Heart right ventricle (tissue), 16 donors: ENCODE data around the gene SPTLC2. TPM values are rescaled to one million over a fixed set of nuclear protein-coding genes. Genes with fewer than 3 reads are reported as not detected.

Experiments
- ATAC-seq, 8 donors: fragments of 200-7000 bp; cut with Tn5 transposase; one replicate each; pipeline ENCODE4 v1.9.1; 2020; ENCODE audit warnings: mild to moderate bottlenecking in 8 of 8, moderate library complexity in 8 of 8, moderate number of reproducible peaks in 1 of 8
- DNase-seq, 2 donors: peaks; one replicate each; pipeline ENCODE4 v3.0.0-alpha.2; 2020
- H3K27ac ChIP-seq, 10 donors: fragments of 200-600 bp; sonication (generic) in 2 of 10; one replicate each; pipeline versions ENCODE4 v1.5.0 to v1.8.0; 2020 to 2022; ENCODE audit warnings: mild to moderate bottlenecking in 3 of 10
- H3K27me3 ChIP-seq, 7 donors: fragments of 200-600 bp; one replicate each; pipeline ENCODE4 v1.8.0; 2021 to 2022; ENCODE audit warnings: mild to moderate bottlenecking in 2 of 7
- H3K36me3 ChIP-seq, 9 donors: fragments of 200-600 bp; sonication (generic) in 1 of 9; one replicate each; pipeline versions ENCODE4 v1.5.0 to v1.8.0; 2020 to 2022; ENCODE audit warnings: mild to moderate bottlenecking in 2 of 9
- H3K4me1 ChIP-seq, 9 donors: fragments of 200-600 bp; sonication (generic) in 1 of 9; one replicate each; pipeline versions ENCODE4 v1.5.0 to v1.8.0; 2020 to 2022; ENCODE audit warnings: mild to moderate bottlenecking in 4 of 9
- H3K4me3 ChIP-seq, 10 donors: fragments of 200-600 bp; sonication (generic) in 2 of 10; one replicate each; pipeline versions ENCODE4 v1.5.0 to v1.8.0; 2020 to 2022; ENCODE audit warnings: mild to moderate bottlenecking in 7 of 10, moderate library complexity in 2 of 10
- H3K9me3 ChIP-seq, 11 donors: fragments of 200-600 bp in 10 of 11; sonication (generic) in 2 of 11; one replicate each; pipeline versions ENCODE4 v1.5.0 to v1.8.0; 2013 to 2022; ENCODE audit warnings: mild to moderate bottlenecking in 2 of 11, control low read depth in 1 of 11, moderate library complexity in 1 of 11
- CTCF ChIP-seq, 9 donors: fragments of 200-600 bp; sonication (generic) in 2 of 9; IDR thresholded peaks; one replicate each; pipeline versions ENCODE4 v1.5.0 to v1.8.0; 2021 to 2022; ENCODE audit warnings: antibody characterized with exemption in 9 of 9, mild to moderate bottlenecking in 5 of 9, moderate library complexity in 1 of 9
- WGBS, 2 donors: extraction: QIAGEN DNeasy Blood & Tissue Kit; methylation state at CpG; one replicate each; pipeline ENCODE4 v1.1.7; 2013; ENCODE audit warnings: inconsistent platforms in 1 of 2; 5-methylcytosine and 5-hydroxymethylcytosine counted together
- intact Hi-C, 10 donors: fragments of 100-400 bp; cut with DNase I; formaldehyde crosslinking; loops; one replicate each; pipeline versions ENCODE4 v1.11.1 to v1.14.2; 2022
- polyA plus RNA-seq, 2 donors: library from polyadenylated mRNA; stranded (reverse); fragments of 200-250 nt; gene quantifications; one replicate each; pipeline ENCODE4 v1.2.3, GENCODE V29; 2013
- total RNA-seq, 10 donors: library from RNA; stranded (reverse); fragmentation: NEBNext Ultra II Directional in 3 of 10; extraction: Animal tissue kit (Norgen Biotek cat#: 25700) in 3 of 10; gene quantifications; one replicate each; pipeline versions ENCODE4 v1.2.1 to v1.2.4, GENCODE V29; 2021 to 2023
- donor health status: Arrhythmogenic right ventricular cardiomyopathy.
- donor health status: ischemic (EF 13 %, LVEDD 7.1; RV severe dilation, severe dysfunction).
- donor health status: healthy with polysubstance abuse.
- donor health status: DM: no; HTN: yes; CAD: no.
- donor health status: DM: no; HTN: no; CAD: no.
- donor health status: ischemic (EF 25% LVEDD 6.9; RV normal size, moderate dysfunction).
- donor health status: ischemic (EF 25% LVEDD 5.7; RV mildly dilated, moderate dysfunction).
- donor health status: healthy.
- donor health status: DM: yes; HTN: yes; CAD: no.
- donor health status: Ischemic cardiomyopathy.
- donor health status: ischemic (EF 35%, LVEDD 5.7; RV mildly dilated, moderate dysfunction).
- donor health status: nonischemic (EF 11% LVEDD 7.7; RV severe dilation, severe dysfunction).
- donor health status: DM: yes; HTN: yes; CAD: no.
- donor health status: PGD.
- donor health status: ischemic (EF 29% LVEDD 5.4; RV normal size, mild dysfunction).
- donor health status: nonischemic (EF 23%, LVEDD 6.1; RV moderate dilation, normal function).

Gene SPTLC2
- total and polyA plus RNA-seq, 12 donors, result 4.7 to 23.5 (median 12.7) TPM

DNA sequence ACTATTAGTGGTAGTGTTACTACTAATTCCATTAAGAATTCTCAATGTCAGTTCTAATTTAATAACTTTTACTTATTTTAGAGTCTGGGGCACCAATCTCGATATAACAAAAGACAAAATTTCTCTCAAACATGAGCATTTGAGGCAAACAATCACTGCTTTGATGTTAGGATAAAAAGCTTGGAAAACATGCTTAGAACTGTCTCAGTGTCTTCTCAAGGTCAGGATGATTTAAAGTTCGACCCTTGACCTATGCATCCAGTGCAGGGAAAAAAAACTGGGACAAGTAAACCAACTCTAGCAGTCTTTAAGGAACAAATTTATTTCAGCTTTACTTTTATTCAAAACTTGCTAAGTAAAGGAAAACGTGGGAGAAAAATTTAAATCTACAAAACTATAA, 31.1 kb downstream of the SPTLC2 start:
- no peak for ATAC-seq
- 74 to 90% methylated on average over 3 of the region's 3 CpGs for WGBS, 2 donors
- Histone ChIP-seq H3K36me3 (no peaks in the 10 kb centered on the region), H3K9me3 (no peaks in the 10 kb centered on the region), H3K4me3 (no peak overlapping the region), H3K27ac (no peak overlapping the region), H3K4me1 (peaks cover 5 to 69% (median 57%) of the 10 kb centered on the region in 9 donors), H3K27me3 (no peaks in the 10 kb centered on the region)
- DNase-seq, result no peak
- intact Hi-C loops, result no loop called here
- no peak for TF ChIP-seq CTCF (IDR thresholded peaks at IDR 0.05)

DNA sequence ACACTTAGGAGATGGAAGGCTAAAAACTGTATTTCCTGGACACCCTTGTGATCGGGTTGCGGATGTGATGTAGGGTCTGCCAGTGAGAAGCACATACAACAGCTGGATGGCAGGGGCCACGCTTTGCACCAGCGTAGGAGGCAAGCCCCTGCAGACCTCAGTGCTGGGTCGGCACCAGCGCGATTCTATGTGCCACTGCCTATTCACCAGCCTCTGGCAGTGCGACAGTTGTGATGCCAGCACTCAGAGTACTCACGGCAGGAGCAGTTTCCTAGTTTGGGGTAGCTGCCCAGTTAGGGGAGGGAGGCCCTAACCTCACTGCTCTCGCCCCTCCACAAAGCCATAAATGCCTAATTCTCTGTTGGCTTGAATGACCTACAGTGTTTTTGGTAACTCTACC, 31.6 kb downstream of the SPTLC2 start:
- Histone ChIP-seq H3K27me3 (no peaks in the 10 kb centered on the region), H3K4me3 (no peak overlapping the region), H3K27ac (no peak overlapping the region), H3K36me3 (no peaks in the 10 kb centered on the region), H3K4me1 (peaks cover 5 to 71% (median 57%) of the 10 kb centered on the region in 9 donors), H3K9me3 (no peaks in the 10 kb centered on the region)
- 79 to 80% methylated on average over 10 of the region's 10 CpGs for WGBS, 2 donors
- intact Hi-C loops, result no loop called here
- peak in 4 of 8 donors; percentile 22 to 60 (median 45) for ATAC-seq
- no peak for TF ChIP-seq CTCF (IDR thresholded peaks at IDR 0.05)
- DNase-seq, result no peak

DNA sequence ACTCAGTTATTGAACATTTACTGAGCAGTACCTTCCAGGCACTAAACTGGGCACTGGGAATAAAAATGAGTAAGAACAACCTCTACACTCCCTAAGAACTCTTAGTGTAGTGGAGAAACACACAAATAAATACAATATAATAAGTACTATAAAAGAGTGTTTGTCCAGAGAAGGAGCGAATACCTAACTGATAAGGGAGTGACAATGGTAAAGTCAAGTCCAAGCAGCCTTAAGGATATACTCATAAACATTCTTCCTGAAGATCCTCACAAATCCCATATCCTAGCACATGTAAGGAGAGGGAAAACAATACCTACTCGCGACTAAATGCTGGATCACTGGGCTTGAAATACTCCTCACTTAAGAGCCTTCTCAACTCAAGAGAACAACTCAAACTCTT, 32.8 kb downstream of the SPTLC2 start:
- TF ChIP-seq CTCF (IDR thresholded peaks at IDR 0.05), result no peak
- H3K4me3 ChIP-seq, result no peak overlapping the region
- no peaks in the 10 kb centered on the region for H3K27me3 ChIP-seq
- no peaks in the 10 kb centered on the region for H3K9me3 ChIP-seq
- H3K4me1 ChIP-seq, result peaks cover 5 to 75% (median 52%) of the 10 kb centered on the region in 9 donors
- H3K36me3 ChIP-seq, result peaks cover 0 to 2% (median 0%) of the 10 kb centered on the region in 9 donors
- intact Hi-C loops, result no loop called here
- 77 to 83% methylated on average over 3 of the region's 3 CpGs for WGBS, 2 donors
- DNase-seq, result no peak
- ATAC-seq, result no peak
- no peak overlapping the region for H3K27ac ChIP-seq

DNA sequence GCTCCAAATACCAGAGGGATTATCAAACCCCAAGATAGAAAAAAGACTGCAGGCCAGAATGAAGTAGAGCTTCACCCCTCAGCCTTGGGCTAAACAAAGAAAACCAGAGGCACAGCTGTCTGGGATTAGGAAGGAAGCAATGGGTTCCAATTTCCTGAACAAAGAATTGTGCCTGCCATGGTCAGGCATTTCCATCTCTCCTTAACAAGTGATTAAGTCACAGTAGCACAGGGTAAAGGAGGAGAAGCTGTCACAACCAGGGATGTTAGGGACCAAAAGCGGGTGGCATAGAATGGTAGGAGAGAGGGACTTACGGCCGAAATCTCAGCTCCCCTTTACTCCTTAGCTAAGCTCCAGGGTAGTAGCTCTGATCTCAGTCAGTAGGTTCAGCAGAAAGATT, 33.9 kb downstream of the SPTLC2 start:
- DNase-seq, result no peak
- Histone ChIP-seq H3K27ac (peak overlapping the region in 2 of 10 donors; percentile 8 to 76), H3K27me3 (no peaks in the 10 kb centered on the region), H3K4me1 (peaks cover 5 to 79% (median 46%) of the 10 kb centered on the region in 9 donors), H3K9me3 (no peaks in the 10 kb centered on the region), H3K36me3 (peaks cover 0 to 13% (median 0%) of the 10 kb centered on the region in 9 donors), H3K4me3 (no peak overlapping the region)
- intact Hi-C loops, result no loop called here
- no peak for TF ChIP-seq CTCF (IDR thresholded peaks at IDR 0.05)
- no peak for ATAC-seq
- WGBS, 2 donors, result 77 to 86% methylated on average over 3 of the region's 3 CpGs
